Measurements from ENCODE around the gene DBF4. TPM values are rescaled to one million over a fixed set of nuclear protein-coding genes. Genes with fewer than 3 reads are reported as not detected.
"Not testable (repeated sequence)": the region's sequence is repeated elsewhere in the genome, so short reads cannot be mapped to it uniquely, and the experiment has no call there.

The DBF4 gene
- total RNA-seq, 2 donors from 2014 or later = 1.6 to 2.2 TPM

DNA sequence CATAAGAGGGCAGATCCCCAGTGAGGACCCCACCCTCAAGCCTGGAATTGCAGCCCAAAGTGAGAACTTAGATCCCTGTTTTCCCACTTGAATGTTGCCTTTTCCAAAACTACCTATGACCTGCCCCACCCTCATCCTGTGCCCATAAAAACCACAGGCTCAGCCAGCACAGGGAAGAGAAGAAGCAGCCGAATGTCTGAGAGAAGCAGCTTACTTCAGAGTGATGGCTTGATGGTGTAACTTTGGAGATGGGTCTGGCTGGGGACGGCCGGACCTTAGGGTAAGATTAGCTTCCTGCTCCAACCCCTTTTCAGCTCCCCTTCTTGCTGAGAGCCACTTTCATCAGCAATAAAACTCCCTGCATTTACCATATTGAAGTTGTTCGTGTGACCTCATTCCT, 5.8 kb upstream of the DBF4 start:
- Histone ChIP-seq H3K4me1 (peaks cover 0 to 20% of the 10 kb centered on the region in 2 donors), H3K36me3 (peaks cover 15% of the 10 kb centered on the region), H3K27me3 (no peaks in the 10 kb centered on the region), H3K9me3 (peaks cover 0 to 38% of the 10 kb centered on the region in 2 donors), H3K4me3 (no peak overlapping the region), H3K27ac (no peak overlapping the region)
- DNase-seq (ENCODE audit: low spot score) = no peak
- TF ChIP-seq, protein P1, sequence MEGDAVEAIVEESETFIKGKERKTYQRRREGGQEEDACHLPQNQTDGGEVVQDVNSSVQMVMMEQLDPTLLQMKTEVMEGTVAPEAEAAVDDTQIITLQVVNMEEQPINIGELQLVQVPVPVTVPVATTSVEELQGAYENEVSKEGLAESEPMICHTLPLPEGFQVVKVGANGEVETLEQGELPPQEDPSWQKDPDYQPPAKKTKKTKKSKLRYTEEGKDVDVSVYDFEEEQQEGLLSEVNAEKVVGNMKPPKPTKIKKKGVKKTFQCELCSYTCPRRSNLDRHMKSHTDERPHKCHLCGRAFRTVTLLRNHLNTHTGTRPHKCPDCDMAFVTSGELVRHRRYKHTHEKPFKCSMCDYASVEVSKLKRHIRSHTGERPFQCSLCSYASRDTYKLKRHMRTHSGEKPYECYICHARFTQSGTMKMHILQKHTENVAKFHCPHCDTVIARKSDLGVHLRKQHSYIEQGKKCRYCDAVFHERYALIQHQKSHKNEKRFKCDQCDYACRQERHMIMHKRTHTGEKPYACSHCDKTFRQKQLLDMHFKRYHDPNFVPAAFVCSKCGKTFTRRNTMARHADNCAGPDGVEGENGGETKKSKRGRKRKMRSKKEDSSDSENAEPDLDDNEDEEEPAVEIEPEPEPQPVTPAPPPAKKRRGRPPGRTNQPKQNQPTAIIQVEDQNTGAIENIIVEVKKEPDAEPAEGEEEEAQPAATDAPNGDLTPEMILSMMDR (IDR thresholded peaks at IDR 0.05) = no peak

DNA sequence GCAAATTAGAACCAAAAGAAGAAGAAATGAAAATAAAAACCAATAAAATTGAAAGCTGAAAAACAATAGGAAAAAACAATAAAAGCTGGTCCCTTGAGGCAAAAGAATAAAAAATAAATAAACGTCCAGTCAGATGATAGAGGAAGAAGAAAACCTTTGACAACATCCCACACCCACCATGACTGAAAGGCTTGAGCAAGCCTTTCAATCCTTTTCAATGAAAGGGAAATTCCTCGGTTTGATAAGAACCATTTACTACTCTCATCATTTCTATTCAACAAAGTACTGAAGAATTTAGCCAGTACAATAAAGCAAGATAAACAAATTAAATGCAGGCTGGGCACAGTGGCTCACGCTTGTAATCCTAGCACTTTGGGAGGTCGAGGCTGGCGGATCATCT, 3.9 kb upstream of the DBF4 start:
- peaks cover 0 to 22% of the 10 kb centered on the region in 2 donors for H3K9me3 ChIP-seq
- H3K36me3 ChIP-seq = no peaks in the 10 kb centered on the region
- TF ChIP-seq, protein P1 (IDR thresholded peaks at IDR 0.05) = no peak
- no peak for DNase-seq (ENCODE audit: low spot score)
- H3K27ac ChIP-seq = no peak overlapping the region
- no peak overlapping the region for H3K4me3 ChIP-seq
- H3K4me1 ChIP-seq = peaks cover 0 to 24% of the 10 kb centered on the region in 2 donors
- H3K27me3 ChIP-seq = no peaks in the 10 kb centered on the region

DNA sequence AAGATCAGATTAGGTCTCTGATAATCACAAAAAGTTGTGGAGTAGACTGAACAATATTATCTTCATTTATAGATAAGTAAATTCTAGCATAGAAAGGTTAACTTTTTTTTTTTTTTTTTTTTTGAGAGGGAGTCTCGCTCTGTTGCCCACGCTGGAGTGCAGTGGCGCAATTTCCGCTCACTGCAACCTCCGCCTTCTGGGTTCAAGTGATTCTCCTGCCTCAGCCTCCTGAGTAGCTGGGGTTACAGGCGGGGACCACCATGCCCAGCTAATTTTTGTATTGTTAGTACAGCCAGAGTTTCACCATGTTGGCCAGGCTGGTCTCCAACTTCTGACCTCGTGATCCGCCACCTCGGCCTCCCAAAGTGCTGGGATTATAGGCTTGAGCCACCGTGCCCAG, 3.0 kb upstream of the DBF4 start:
- H3K36me3 ChIP-seq; H3K4me3 ChIP-seq; DNase-seq (ENCODE audit: low spot score); H3K27ac ChIP-seq; H3K27me3 ChIP-seq: not testable (repeated sequence)
- peaks cover 0 to 34% of the 10 kb centered on the region in 2 donors for H3K4me1 ChIP-seq
- H3K9me3 ChIP-seq = peaks cover 0 to 17% of the 10 kb centered on the region in 2 donors

DNA sequence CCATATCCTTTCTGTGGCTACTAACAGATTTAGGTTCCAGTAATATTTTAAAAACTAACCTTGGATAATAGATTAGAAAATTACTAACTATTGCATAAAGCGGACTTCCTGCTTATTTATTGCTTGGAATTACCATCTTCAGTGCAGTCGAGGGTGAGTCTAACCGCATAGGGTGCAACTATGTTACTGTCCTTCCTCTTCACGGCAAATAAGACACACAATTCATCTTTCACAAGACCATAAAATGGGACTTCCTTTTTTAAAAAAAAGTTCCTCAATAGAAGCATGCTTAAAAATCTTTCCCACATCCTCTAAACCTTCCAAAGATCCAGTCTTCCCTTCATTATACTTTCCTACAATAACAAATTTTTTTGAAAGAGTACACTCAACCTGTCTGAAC, 2.2 kb upstream of the DBF4 start:
- no peaks in the 10 kb centered on the region for H3K36me3 ChIP-seq
- H3K4me1 ChIP-seq = peaks cover 0 to 37% of the 10 kb centered on the region in 2 donors
- H3K27me3 ChIP-seq = no peaks in the 10 kb centered on the region
- H3K27ac ChIP-seq = no peak overlapping the region
- no peak for DNase-seq (ENCODE audit: low spot score)
- TF ChIP-seq, protein P1 (IDR thresholded peaks at IDR 0.05) = no peak
- no peak overlapping the region for H3K4me3 ChIP-seq
- peaks cover 0 to 17% of the 10 kb centered on the region in 2 donors for H3K9me3 ChIP-seq

DNA sequence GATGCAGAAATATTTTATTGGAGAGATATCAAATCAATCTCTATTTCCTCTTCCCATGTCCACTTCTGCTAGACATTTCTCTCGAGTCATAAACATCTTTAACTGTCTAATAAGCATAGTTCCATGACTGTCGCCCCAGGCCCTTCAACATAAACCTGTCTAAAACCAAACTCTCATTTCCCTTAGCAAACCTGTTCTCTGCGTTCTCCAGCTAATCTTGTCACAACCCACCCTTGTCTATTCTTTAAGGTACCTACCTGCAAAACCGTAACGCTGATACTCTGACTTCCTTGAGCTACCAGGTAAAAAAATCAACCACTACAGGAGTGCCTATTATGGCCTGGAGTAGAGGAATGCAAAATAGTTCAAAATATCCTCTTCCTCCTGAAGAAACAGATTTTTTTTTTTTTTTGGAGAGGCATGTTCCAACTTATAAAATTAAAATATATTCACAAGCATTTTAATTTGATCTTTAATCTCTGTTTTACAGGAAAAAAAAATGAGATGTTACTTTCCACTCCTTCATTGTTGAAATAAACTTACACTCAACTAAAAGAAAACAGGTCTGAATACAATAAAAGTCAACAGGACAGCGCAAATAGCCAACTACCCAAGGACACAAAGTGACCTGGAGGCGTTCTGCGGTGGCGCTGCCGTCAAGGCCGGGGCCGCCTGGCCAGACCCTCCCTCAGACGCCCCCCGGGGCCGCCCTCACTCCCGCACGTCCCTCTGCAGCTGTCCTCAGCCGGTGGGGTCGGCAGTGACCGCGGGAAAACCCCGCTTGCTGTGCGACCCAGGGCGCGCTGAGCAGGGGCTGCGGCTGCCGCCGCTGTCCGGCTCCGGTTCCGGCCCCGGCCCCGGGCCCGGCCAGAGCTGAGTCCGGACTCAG, 898 bp upstream of the DBF4 start:
- peaks cover 0 to 16% of the 10 kb centered on the region in 2 donors for H3K9me3 ChIP-seq
- H3K36me3 ChIP-seq = no peaks in the 10 kb centered on the region
- peak overlapping the region; percentile 63 to 93 for H3K4me3 ChIP-seq
- H3K27ac ChIP-seq = peak overlapping the region; percentile 92 to 97
- H3K4me1 ChIP-seq = peaks cover 0 to 37% of the 10 kb centered on the region in 2 donors
- no peak for DNase-seq (ENCODE audit: low spot score)
- TF ChIP-seq, protein P1 (IDR thresholded peaks at IDR 0.05) = peak in 1 of 2 donors; percentile 14
- H3K27me3 ChIP-seq = no peaks in the 10 kb centered on the region

DNA sequence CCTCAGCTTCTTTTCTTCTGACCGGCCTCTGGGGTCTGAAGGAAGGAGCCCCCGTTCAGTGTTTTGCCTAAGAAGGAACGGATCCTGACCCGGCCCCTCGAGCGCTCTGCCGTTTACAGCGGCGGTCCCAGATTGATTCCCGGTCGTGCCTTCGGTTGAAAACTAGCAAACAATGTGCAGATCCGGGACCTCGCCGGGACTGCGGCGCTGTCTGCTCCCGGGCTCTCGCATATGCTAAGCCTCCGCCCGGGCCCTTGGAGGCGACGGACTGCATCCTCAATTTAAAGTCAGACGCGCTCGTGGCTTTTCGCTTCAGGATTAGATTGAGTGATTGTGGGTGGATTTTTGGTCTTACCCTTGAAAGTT, 559 bp downstream of the DBF4 start:
- Histone ChIP-seq H3K36me3 (no peaks in the 10 kb centered on the region), H3K27me3 (no peaks in the 10 kb centered on the region), H3K4me3 (peak overlapping the region; percentile 63 to 93), H3K4me1 (peaks cover 0 to 37% of the 10 kb centered on the region in 2 donors), H3K9me3 (peaks cover 0 to 4% of the 10 kb centered on the region in 2 donors), H3K27ac (peak overlapping the region; percentile 92 to 97)
- TF ChIP-seq, protein P1 (IDR thresholded peaks at IDR 0.05) = no peak
- peak; percentile 75 for DNase-seq (ENCODE audit: low spot score)
